Dermis blood vessel endothelial cell (primary cell): Measurements from ENCODE around the gene CWC27. TPM values are rescaled to one million over a fixed set of nuclear protein-coding genes. Genes with fewer than 3 reads are reported as not detected.

Experiments used
- DNase-seq: peaks from one replicate; pipeline ENCODE4 v3.0.0; 2010
- total RNA-seq: library from RNA; depleted of rRNA; stranded (reverse); fragments of >200 nt; gene quantifications from 2 replicates; pipeline ENCODE4 v1.2.3, GENCODE V29; 2014

The CWC27 gene
- total RNA-seq, 1 donor from 2014 or later = 9.7 TPM

- DNase-seq = no peak
Observed at GRCh38 chr5:64980176-64980575, 211.4 kb downstream of the CWC27 start.

- no peak for DNase-seq
Observed at GRCh38 chr5:64987768-64988167, 219.0 kb downstream of the CWC27 start.

GRCh38 chr5:65009207-65009606 is 240.5 kb downstream of the CWC27 start:
- no peak for DNase-seq

GRCh38 chr5:65010841-65011240 is 242.1 kb downstream of the CWC27 start:
- DNase-seq = no peak

- no peak for DNase-seq
Observed at GRCh38 chr5:65012301-65012892, 243.7 kb downstream of the CWC27 start.

- no peak for DNase-seq
Observed at GRCh38 chr5:65013166-65013565, 244.4 kb downstream of the CWC27 start.

- DNase-seq = no peak
Observed at GRCh38 chr5:65014769-65015168, 246.0 kb downstream of the CWC27 start.

GRCh38 chr5:65015767-65016166 is 247.0 kb downstream of the CWC27 start:
- DNase-seq = no peak

GRCh38 chr5:65017636-65018035 is 248.9 kb downstream of the CWC27 start:
- DNase-seq = no peak

- DNase-seq = no peak
Observed at GRCh38 chr5:65018763-65019162, 250.0 kb downstream of the CWC27 start.

- DNase-seq = no peak
Observed at GRCh38 chr5:65020492-65020891, 251.8 kb downstream of the CWC27 start.

- DNase-seq = no peak
Observed at GRCh38 chr5:65021527-65022226, 252.9 kb downstream of the CWC27 start.

GRCh38 chr5:65022932-65023331 is 254.2 kb downstream of the CWC27 start:
- no peak for DNase-seq

- DNase-seq = no peak
Observed at GRCh38 chr5:65024681-65025080, 256.0 kb downstream of the CWC27 start.

GRCh38 chr5:65026816-65027548 is 258.3 kb downstream of the CWC27 start:
- DNase-seq = peak; percentile 30

GRCh38 chr5:65029178-65029577 is 260.4 kb downstream of the CWC27 start:
- no peak for DNase-seq

- no peak for DNase-seq
Observed at GRCh38 chr5:65030056-65030455, 261.3 kb downstream of the CWC27 start.

GRCh38 chr5:65032250-65032649 is 263.5 kb downstream of the CWC27 start:
- DNase-seq = peak; percentile 75

- DNase-seq = no peak
Observed at GRCh38 chr5:65034029-65034812, 265.5 kb downstream of the CWC27 start.

- DNase-seq = no peak
Observed at GRCh38 chr5:65034813-65035209, 266.1 kb downstream of the CWC27 start.

- peak; percentile 94 for DNase-seq
Observed at GRCh38 chr5:65035211-65036206, 266.8 kb downstream of the CWC27 start.
